Measurements from ENCODE around the gene DLGAP5.

DLGAP5 gene

DNA sequence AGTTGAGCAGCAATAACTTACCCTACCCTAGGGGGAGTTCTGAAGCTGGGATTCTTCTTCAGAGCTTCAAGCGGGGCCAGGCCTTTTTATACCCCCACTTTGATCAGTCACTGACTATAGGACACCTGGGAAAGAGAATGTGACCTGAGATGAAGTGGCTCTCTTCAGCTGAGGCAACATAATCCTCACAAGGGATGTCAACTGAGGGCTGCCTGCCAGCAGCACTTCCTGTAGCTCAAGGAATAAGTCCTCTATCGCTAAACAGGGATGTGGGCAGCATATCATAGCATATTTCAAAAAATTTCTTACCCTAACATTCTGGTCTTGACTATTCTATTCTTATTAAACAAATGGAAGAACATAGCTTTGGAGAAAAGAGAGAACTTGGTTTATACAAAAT lies 45.0 kb downstream of the DLGAP5 start:
- no peak for DNase-seq
- no peaks in the 10 kb centered on the region for H3K4me1 Mint-ChIP-seq
- H3K9me3 Mint-ChIP-seq: no peaks in the 10 kb centered on the region
- no peak overlapping the region for H3K4me3 Mint-ChIP-seq
- no peak for ATAC-seq
- peaks cover 25% of the 10 kb centered on the region for H3K36me3 Mint-ChIP-seq (ENCODE audit: low read depth)
- H3K27ac Mint-ChIP-seq: no peak overlapping the region
- no peaks in the 10 kb centered on the region for H3K27me3 Mint-ChIP-seq

DNA sequence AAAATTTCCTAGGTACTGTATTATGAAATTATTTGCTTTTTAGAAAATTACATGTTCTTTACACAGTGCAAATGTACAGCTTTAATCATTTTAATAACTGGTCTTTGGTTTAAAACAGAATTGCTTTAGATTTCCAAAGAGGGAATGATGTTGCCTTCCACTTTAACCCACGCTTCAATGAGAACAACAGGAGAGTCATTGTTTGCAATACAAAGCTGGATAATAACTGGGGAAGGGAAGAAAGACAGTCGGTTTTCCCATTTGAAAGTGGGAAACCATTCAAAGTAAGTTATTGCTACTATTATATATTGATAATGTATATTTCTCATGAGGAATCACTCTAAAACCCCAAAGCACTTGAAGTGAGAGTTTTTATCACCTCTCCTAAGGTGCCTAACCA lies 48.9 kb downstream of the DLGAP5 start:
- no peaks in the 10 kb centered on the region for H3K27me3 Mint-ChIP-seq
- no peaks in the 10 kb centered on the region for H3K9me3 Mint-ChIP-seq
- no peaks in the 10 kb centered on the region for H3K4me1 Mint-ChIP-seq
- ATAC-seq (no peak), DNase-seq (no peak)
- H3K27ac Mint-ChIP-seq: no peak overlapping the region
- H3K36me3 Mint-ChIP-seq (ENCODE audit: low read depth): peaks cover 15% of the 10 kb centered on the region
- no peak overlapping the region for H3K4me3 Mint-ChIP-seq

DNA sequence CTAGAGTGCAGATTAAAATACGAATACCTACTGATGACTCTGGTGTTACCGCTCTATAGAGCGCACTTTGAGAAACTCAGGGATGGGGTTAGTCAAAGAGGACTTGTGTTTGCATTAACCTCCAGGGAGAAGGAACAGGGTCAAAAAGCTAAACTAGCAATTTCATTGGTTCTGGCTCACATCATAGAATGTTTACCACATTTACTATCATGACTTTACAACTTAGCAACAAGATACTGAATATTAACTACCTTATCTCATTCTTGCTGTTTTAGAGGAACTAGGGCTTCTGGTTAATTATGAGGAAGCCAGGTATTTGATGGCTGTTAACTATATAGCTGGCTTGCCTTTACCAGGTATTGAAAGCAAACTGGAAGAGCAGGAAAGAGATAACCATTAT lies 49.6 kb downstream of the DLGAP5 start:
- no peaks in the 10 kb centered on the region for H3K27me3 Mint-ChIP-seq
- no peaks in the 10 kb centered on the region for H3K9me3 Mint-ChIP-seq
- ATAC-seq (no peak), DNase-seq (no peak)
- no peak overlapping the region for H3K27ac Mint-ChIP-seq
- no peaks in the 10 kb centered on the region for H3K4me1 Mint-ChIP-seq
- no peak overlapping the region for H3K4me3 Mint-ChIP-seq
- H3K36me3 Mint-ChIP-seq (ENCODE audit: low read depth): peaks cover 12% of the 10 kb centered on the region

DNA sequence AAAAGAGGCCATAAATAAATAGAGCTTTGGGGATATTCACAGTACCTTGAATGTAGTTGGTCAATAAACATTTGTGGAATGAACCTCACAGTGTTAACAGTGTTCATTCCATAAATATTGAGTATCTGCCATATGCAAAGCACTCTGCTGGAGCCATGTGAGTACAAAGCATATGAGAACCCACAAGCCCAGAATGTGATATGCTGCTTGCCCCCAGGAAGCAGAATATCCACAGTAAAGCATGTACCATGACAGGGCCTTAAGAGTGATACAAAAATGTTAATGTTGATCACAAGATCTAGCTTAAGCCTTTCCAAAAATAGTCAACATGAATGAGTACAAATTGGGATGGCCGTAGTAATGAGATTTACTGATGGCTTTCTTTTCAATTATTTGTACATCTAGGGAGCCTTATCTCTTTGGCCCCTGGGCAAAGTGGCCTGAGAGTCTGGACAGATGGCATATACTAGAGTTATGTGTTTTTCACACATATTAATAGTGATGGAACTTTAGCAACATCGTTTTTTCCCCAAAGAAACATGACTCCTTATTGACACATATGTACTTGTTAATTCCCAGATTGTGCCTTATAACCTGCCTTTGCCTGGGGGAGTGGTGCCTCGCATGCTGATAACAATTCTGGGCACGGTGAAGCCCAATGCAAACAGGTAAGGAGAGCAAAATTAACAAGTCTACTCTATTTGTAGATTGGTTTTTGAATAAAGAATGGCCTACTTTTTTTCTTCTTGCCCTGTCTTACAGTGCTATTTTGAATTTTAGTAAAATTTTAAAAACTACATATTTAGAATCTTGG lies 51.5 kb downstream of the DLGAP5 start:
- Mint-ChIP-seq H3K27ac (no peak overlapping the region), H3K9me3 (no peaks in the 10 kb centered on the region), H3K4me1 (no peaks in the 10 kb centered on the region), H3K4me3 (no peak overlapping the region), H3K27me3 (no peaks in the 10 kb centered on the region), H3K36me3 (ENCODE audit: low read depth) (peaks cover 5% of the 10 kb centered on the region)
- ATAC-seq (no peak), DNase-seq (no peak)

DNA sequence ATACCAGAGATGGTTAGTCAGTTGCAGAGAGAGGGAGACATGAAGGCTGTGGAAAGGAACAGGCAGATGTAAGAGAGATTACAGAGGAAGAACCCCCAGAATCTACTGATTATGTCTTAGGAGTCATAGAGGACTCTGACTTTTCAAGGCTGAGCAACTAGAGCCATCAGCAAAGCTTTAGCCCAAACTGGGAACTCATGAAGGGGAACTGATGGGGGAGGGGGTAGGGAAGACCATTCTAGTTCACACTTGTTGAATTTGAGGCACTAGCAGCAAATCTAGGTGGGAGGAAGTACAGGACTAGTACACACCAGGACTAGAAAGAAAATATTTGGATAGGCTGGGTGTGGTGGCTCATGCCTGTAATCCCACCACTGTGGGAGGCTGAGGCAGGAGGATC lies 52.2 kb downstream of the DLGAP5 start:
- H3K4me3 Mint-ChIP-seq: no peak overlapping the region
- DNase-seq: no peak
- peaks cover 5% of the 10 kb centered on the region for H3K36me3 Mint-ChIP-seq (ENCODE audit: low read depth)
- H3K4me1 Mint-ChIP-seq: no peaks in the 10 kb centered on the region
- no peaks in the 10 kb centered on the region for H3K27me3 Mint-ChIP-seq
- H3K9me3 Mint-ChIP-seq: no peaks in the 10 kb centered on the region
- no peak overlapping the region for H3K27ac Mint-ChIP-seq
- no peak for ATAC-seq

DNA sequence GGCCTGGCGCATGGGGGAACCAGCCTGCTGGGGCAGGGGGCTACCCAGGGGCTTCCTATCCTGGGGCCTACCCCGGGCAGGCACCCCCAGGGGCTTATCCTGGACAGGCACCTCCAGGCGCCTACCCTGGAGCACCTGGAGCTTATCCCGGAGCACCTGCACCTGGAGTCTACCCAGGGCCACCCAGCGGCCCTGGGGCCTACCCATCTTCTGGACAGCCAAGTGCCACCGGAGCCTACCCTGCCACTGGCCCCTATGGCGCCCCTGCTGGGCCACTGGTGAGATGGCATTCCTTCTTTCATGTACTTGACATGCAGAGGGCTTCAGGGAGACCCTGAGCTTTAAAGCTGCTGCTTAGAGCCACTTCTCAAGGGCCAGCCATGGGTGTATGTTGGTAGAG lies 53.3 kb downstream of the DLGAP5 start:
- Mint-ChIP-seq H3K9me3 (no peaks in the 10 kb centered on the region), H3K27me3 (no peaks in the 10 kb centered on the region), H3K4me1 (no peaks in the 10 kb centered on the region), H3K27ac (no peak overlapping the region), H3K4me3 (no peak overlapping the region), H3K36me3 (ENCODE audit: low read depth) (peaks cover 2% of the 10 kb centered on the region)
- DNase-seq (no peak), ATAC-seq (no peak)

DNA sequence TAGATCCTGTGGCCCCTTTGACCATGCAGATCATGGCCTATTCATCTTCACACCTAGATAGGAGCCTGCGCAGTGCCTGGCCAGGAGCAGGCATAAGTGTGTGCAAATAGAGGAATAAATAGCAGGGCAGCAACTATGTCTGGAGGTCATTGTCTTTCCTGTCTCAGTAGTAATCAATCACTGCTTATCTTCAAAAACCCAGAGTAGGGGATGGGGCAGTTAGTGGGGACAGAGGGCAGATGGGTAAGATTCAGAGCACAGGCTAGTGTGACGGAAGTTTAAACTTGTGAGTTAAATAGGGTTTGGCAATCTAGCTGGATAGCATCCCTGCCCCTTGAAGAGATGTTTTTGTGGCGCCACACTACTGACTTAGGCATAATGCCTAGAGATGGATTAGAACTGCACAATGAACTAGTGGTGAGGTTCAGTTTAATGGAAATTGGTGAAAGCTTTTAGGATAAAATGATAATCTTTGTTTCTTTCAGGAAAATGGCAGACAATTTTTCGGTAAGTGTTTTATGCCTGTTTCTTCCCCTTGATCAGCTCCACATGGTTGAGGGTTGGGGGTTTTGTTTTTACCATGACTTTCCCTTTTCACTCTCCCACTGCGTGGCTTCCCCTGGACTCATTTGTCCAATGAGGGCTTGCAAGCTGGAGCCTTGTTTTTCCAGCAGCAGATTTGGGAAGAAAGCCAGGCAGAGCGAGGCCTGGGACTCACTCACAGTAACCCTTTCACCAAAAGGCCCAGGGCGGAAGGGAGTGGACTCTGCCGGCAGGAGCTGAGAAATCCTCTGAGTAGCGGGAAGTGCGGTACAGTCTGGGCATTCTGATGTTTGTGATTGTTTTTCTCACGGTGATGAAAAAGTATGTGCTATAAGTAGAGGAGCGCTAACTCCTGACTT lies 54.2 kb downstream of the DLGAP5 start:
- H3K27me3 Mint-ChIP-seq: peaks cover 3% of the 10 kb centered on the region
- H3K4me3 Mint-ChIP-seq: no peak overlapping the region
- H3K27ac Mint-ChIP-seq: no peak overlapping the region
- ATAC-seq (no peak), DNase-seq (no peak)
- peaks cover 1% of the 10 kb centered on the region for H3K36me3 Mint-ChIP-seq (ENCODE audit: low read depth)
- H3K4me1 Mint-ChIP-seq: no peaks in the 10 kb centered on the region
- no peaks in the 10 kb centered on the region for H3K9me3 Mint-ChIP-seq

DNA sequence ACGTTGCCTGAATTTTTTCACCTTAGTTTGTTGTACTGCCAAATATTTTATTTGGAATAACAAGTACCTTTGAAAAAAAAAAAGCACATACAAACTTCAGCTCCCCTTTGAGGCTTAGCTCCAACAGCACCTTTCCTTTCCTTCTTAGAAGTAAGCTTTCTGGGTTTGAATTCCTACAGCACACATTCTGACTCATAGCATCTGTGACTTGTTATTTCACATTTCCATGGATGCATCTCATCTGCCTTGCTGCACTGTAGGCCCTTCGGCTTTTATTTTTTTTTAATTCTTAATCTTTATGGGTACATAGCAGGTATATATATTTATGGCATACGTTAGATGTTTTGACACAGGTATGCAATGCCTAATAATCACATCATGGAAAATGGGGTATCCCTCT lies 55.1 kb downstream of the DLGAP5 start:
- peaks cover 8% of the 10 kb centered on the region for H3K27me3 Mint-ChIP-seq
- H3K36me3 Mint-ChIP-seq (ENCODE audit: low read depth): peaks cover 1% of the 10 kb centered on the region
- no peaks in the 10 kb centered on the region for H3K9me3 Mint-ChIP-seq
- no peak overlapping the region for H3K27ac Mint-ChIP-seq
- ATAC-seq (no peak), DNase-seq (no peak)
- H3K4me1 Mint-ChIP-seq: no peaks in the 10 kb centered on the region
- H3K4me3 Mint-ChIP-seq: no peak overlapping the region

DNA sequence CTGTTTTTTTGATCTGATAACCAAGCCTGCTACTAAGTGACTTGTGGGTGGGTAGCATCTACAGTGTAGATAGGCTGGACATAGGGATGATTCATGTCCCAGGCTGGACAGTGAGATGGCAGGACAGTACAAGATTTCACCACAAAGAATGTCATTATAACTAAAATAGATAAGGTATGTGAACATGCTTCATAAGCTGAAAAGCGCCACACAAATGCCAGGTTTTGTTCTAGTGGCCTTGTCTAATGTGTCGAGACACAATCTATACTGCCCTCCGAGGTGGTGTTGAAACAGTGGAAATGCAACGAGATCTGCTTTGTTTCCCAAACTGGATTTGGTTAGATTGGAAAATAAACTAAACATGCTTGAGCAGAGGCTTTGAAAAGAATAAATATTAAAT lies 58.0 kb downstream of the DLGAP5 start:
- Mint-ChIP-seq H3K9me3 (no peaks in the 10 kb centered on the region), H3K36me3 (ENCODE audit: low read depth) (peaks cover 1% of the 10 kb centered on the region), H3K4me1 (peaks cover 8% of the 10 kb centered on the region), H3K27ac (no peak overlapping the region), H3K4me3 (no peak overlapping the region), H3K27me3 (peaks cover 20% of the 10 kb centered on the region)
- ATAC-seq (no peak), DNase-seq (no peak)

DNA sequence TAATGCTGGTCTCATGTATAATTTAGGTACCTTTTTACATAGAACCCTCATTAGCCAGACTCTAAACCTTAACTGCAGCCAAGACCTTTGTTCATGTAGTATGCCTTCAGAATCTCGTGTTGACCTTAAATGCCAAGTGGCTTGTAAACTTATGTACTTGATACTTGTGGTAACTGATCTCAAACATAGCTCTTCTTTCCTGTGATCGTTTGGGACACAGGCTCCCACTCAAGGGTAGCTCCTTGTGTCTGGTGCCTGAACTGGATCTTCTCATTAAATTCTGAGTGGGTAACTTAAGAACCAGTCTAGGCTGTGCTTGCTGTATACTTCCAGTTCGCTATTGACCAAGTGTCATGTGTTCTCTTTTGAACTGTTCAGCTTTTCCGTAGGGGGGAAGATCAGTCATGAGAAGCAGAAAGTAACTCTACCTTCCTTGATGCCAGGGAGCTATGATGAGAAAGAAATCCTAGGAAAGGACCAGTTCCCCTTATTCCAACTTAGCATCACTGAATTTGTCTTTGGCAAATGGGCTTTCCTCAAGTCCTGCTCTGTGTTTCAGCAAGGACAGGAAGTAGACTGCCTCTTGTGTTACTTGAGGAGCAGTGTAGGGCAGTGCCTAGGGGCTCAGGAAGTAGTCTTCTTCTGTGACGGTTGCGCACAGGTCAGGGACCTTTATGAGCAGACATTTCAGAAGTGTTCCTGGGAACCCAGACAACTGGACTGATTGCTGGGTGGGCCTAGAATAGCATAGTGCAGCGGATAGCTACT lies 59.8 kb downstream of the DLGAP5 start:
- Mint-ChIP-seq H3K9me3 (no peaks in the 10 kb centered on the region), H3K4me1 (peaks cover 11% of the 10 kb centered on the region), H3K27me3 (peaks cover 32% of the 10 kb centered on the region), H3K27ac (no peak overlapping the region), H3K4me3 (no peak overlapping the region), H3K36me3 (ENCODE audit: low read depth) (peaks cover 1% of the 10 kb centered on the region)
- DNase-seq (no peak), ATAC-seq (no peak)

DNA sequence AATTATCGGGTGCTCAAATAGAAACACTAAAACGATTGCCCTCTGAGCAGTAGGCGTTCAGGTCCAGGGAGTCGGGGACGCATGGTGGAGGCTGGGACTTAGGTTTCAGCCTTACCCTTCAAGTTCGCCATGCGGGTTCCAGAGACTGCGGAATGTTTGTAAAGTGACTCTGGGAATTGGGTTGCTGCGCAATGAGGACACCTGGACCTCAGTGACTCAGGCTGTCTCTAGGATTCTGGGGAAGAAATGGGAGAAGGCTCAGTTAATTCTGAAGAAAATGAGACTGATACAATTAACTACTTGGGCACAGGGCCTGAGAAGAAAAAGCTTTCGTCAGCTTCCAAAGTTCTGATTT lies 61.2 kb downstream of the DLGAP5 start:
- Mint-ChIP-seq H3K36me3 (ENCODE audit: low read depth) (peaks cover 1% of the 10 kb centered on the region), H3K9me3 (no peaks in the 10 kb centered on the region), H3K27ac (no peak overlapping the region), H3K27me3 (peaks cover 32% of the 10 kb centered on the region), H3K4me3 (peak overlapping the region; percentile 59), H3K4me1 (peaks cover 15% of the 10 kb centered on the region)
- ATAC-seq: no peak
- no peak for DNase-seq

DNA sequence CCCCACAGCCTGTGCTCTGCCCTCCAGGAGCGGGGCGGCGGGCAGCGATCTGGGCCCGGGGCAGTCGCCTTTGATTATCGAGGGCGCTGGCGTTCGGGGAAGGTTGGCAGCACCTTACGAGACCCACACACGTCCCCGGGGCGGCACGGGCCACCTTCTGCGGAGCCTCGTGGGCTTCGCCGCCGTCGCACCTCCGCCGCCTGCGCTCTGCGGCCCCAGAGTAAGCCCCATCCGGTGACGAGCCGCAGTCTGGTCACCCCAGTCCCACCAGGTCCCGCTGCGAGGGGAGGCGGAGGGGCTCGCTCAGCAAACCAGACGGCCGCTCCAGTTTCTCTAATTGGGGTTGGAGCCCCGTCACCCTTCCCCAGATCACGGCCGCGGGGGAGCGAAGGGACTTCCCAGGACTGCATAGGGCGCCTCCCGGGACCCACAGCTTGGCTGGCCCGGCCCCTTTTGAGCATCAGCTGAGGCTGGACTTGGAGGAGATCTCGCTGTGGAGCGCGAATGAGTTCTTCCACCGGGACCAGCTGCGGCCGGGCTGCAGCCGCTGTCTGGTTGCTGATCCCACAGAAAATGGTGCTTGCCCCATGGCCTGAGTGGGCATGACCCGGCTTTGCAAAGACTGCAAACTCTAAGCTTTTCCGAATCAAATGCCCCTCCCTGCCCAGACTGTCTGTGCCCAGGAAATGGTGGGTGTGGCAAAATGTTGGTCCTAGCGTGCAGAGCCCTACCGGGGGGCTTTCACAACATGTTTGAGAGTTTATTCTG lies 61.8 kb downstream of the DLGAP5 start:
- H3K36me3 Mint-ChIP-seq (ENCODE audit: low read depth): peaks cover 1% of the 10 kb centered on the region
- H3K27me3 Mint-ChIP-seq: peaks cover 32% of the 10 kb centered on the region
- peaks cover 15% of the 10 kb centered on the region for H3K4me1 Mint-ChIP-seq

DNA sequence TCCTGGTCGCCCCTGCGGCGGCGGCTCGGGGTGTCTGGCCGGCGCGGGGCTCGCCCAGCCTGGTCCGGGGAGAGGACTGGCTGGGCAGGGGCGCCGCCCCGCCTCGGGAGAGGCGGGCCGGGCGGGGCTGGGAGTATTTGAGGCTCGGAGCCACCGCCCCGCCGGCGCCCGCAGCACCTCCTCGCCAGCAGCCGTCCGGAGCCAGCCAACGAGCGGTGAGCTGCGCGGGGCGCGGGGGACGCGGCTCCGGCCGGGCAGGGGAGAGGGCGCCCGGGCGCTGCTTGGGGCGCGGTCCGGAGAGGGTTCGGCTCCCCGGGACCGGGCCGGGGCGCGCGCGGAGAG lies 62.3 kb downstream of the DLGAP5 start, which contains the start of gene LGALS3:
LGALS3 (plus strand) TSS at position 167 of the 342 bp plus-strand sequence. CDS start 8,122 bp downstream, outside the sequence.
- peaks cover 15% of the 10 kb centered on the region for H3K4me1 Mint-ChIP-seq
- H3K9me3 Mint-ChIP-seq: no peaks in the 10 kb centered on the region
- H3K27me3 Mint-ChIP-seq: peaks cover 34% of the 10 kb centered on the region
- no peak within 1 kb of the TSS for H3K27ac Mint-ChIP-seq
- DNase-seq (peak; percentile 30), ATAC-seq (peak; percentile 50)
- peaks cover 1% of the 10 kb centered on the region for H3K36me3 Mint-ChIP-seq (ENCODE audit: low read depth)
- peak within 1 kb of the TSS; percentile 61 for H3K4me3 Mint-ChIP-seq

More for the DNA sequence above, 61.8 kb downstream of the DLGAP5 start:
- Mint-ChIP-seq H3K4me3 (peak overlapping the region; percentile 59), H3K27ac (no peak overlapping the region), H3K9me3 (no peaks in the 10 kb centered on the region)
- ATAC-seq (peak; percentile 73), DNase-seq (peak; percentile 55)
